Keratinocyte (primary cell): ENCODE measurements around the gene PPM1A. TPM values are rescaled to one million over a fixed set of nuclear protein-coding genes. Genes with fewer than 3 reads are reported as not detected.

Experiments
- DNase-seq: peaks from one replicate; pipeline ENCODE4 v3.0.0-alpha.2; 2011; ENCODE audit warnings: low read depth, missing footprints, low spot score
- FAIRE-seq: peaks from 2 replicates; lab custom pipeline; 2011; peaks lifted over from hg19 to GRCh38; lab: Jason Lieb, UNC
- H2AFZ ChIP-seq: 2 replicates; pipeline ENCODE4 v1.6.0; 2012; ENCODE audit warnings: low read length, control low read depth, inconsistent platforms; ENCODE audit not compliant: control insufficient read depth
- H3K27ac ChIP-seq: 2 replicates; pipeline ENCODE4 v1.5.1; 2011; ENCODE audit warnings: low read length; ENCODE audit not compliant: control insufficient read depth, insufficient read depth
- H3K27me3 ChIP-seq: 3 replicates; pipeline ENCODE4 v1.6.0; 2011; ENCODE audit warnings: low read length; ENCODE audit not compliant: control insufficient read depth, insufficient read depth; ENCODE audit errors: extremely low read depth
- H3K36me3 ChIP-seq, 2 experiments: 2 replicates in 1 of 2; 3 replicates in 1 of 2; pipeline ENCODE4 v1.5.1; 2011; ENCODE audit warnings: low read length in 2 of 2, mild to moderate bottlenecking in 1 of 2; ENCODE audit not compliant: control insufficient read depth in 2 of 2, insufficient read depth in 2 of 2; ENCODE audit errors: extremely low read depth in 1 of 2
- H3K4me1 ChIP-seq: 3 replicates; pipeline ENCODE4 v1.5.1; 2011; ENCODE audit warnings: low read length; ENCODE audit not compliant: control insufficient read depth, insufficient read depth; ENCODE audit errors: extremely low read depth
- H3K4me2 ChIP-seq: 3 replicates; pipeline ENCODE4 v1.6.0; 2011; ENCODE audit warnings: low read depth, low read length; ENCODE audit not compliant: control insufficient read depth, insufficient read depth; ENCODE audit errors: extremely low read depth
- H3K4me3 ChIP-seq, 3 experiments: fragments of 200-600 bp in 1 of 3; sonication (generic) in 1 of 3; 2 replicates in 2 of 3; 3 replicates in 1 of 3; pipeline ENCODE4 v1.5.1; 2011 to 2016; ENCODE audit warnings: low read length in 3 of 3, mild to moderate bottlenecking in 3 of 3, control low read depth in 2 of 3, inconsistent platforms in 1 of 3, low read depth in 1 of 3, mixed read lengths in 1 of 3, mixed run types in 1 of 3, moderate library complexity in 1 of 3; ENCODE audit not compliant: control insufficient read depth in 2 of 3, insufficient read depth in 2 of 3; ENCODE audit errors: extremely low read depth in 1 of 3
- H3K79me2 ChIP-seq: 2 replicates; pipeline ENCODE4 v1.6.0; 2012; ENCODE audit warnings: low read length; ENCODE audit not compliant: control insufficient read depth, insufficient read depth
- H3K9ac ChIP-seq: 3 replicates; pipeline ENCODE4 v1.6.0; 2011; ENCODE audit warnings: low read length; ENCODE audit not compliant: control insufficient read depth, insufficient read depth; ENCODE audit errors: extremely low read depth
- H3K9me1 ChIP-seq: 3 replicates; pipeline ENCODE4 v1.6.0; 2011; ENCODE audit warnings: low read length; ENCODE audit not compliant: control insufficient read depth, insufficient read depth; ENCODE audit errors: extremely low read depth
- H3K9me3 ChIP-seq: 2 replicates; pipeline ENCODE4 v1.5.1; 2012; ENCODE audit warnings: low read depth, low read length; ENCODE audit not compliant: control insufficient read depth
- H4K20me1 ChIP-seq: 3 replicates; pipeline ENCODE4 v1.6.0; 2011; ENCODE audit warnings: low read length; ENCODE audit not compliant: control insufficient read depth, insufficient read depth; ENCODE audit errors: extremely low read depth
- EZH2 ChIP-seq: IDR thresholded peaks from one replicate; pipeline ENCODE4 v1.6.1; 2012; ENCODE audit warnings: inconsistent platforms, mild to moderate bottlenecking, low read length, moderate library complexity
- dilution Hi-C: fragments of 300-500 bp; cut with MboI; formaldehyde crosslinking; loops from one replicate; pipeline ENCODE4 v1.7.0; 2020; ENCODE audit warnings: low sequenced_read_pairs; ENCODE audit not compliant: extremely low pct_ligation_motif_present
- polyA plus RNA-seq, 5 experiments: library from polyadenylated mRNA; depleted of rRNA in 3 of 5; stranded (reverse) in 3 of 5; stranded (forward) in 1 of 5; unstranded in 1 of 5; fragments of >200 nt; gene quantifications; 1 replicate in 1 of 5; 2 replicates in 3 of 5; 3 replicates in 1 of 5; pipeline versions ENCODE4 v1.2.1 to v1.2.3, GENCODE V29; 2011 to 2012; ENCODE audit warnings: missing spikeins in 2 of 5, low read depth in 1 of 5, low replicate concordance in 1 of 5
- TF ChIP-seq, protein P1 (sequence below), 3 experiments: IDR thresholded peaks in 1 of 3; conservative IDR thresholded peaks in 1 of 3; optimal IDR thresholded peaks in 1 of 3; 2 replicates in 2 of 3; 3 replicates in 1 of 3; pipeline versions ENCODE3 to v1.5.1; 2011; ENCODE audit warnings: low read length in 3 of 3, mild to moderate bottlenecking in 3 of 3, moderate library complexity in 2 of 3, control low read depth in 1 of 3, inconsistent platforms in 1 of 3; ENCODE audit not compliant: insufficient read depth in 2 of 3; ENCODE audit errors: extremely low read depth in 1 of 3

The PPM1A gene
- polyA plus RNA-seq, 1 donor (not counting 4 experiments of a cell fraction or from before 2014, with no cell fraction given) = 44.5 TPM

DNA sequence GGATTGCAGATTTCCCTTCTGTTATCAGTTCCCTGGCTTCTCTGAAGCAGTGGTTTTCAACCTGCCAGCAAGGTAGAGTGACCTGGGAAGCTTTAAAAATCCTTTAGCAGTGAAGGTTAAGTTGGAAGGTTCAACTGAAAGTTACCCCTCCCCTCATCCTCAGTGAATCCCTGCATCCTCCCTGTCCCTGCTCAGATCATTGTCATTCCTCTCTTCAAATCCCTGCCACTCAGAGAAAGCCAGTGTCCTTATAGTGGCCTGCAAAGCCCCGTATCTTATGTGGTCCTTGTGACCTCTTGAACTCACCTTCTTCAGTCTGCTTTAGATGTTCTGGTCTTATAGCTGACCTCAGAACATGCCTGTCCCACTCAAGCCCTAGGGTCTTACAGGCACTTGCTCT is 53.6 kb downstream of the PPM1A start:
- no peak for DNase-seq
- dilution Hi-C loops = no loop called here

DNA sequence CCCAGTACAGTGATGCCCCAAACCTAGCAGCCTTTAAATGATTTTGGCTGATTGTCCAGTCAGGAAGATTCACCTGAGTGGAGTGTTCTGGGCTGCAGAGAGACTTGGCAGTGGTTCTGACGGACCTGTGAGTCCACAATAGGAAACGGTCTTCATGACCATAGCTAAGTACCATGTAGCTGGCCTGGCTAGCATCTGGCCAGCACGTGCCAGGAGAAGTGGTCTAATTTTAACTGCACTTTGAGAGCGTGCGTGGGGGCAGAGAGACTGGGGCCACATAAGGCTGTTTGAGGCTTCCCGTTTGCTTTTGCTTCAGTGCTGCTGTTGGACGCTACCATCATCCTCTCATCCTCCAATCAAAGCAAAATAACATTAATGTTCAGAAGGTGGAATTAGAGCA is 54.7 kb downstream of the PPM1A start:
- DNase-seq (no peak), FAIRE-seq (no peak)
- Histone ChIP-seq H3K27ac (no peak overlapping the region), H2AFZ (no peak overlapping the region), H3K9ac (no peak overlapping the region), H3K36me3 (no peaks in the 10 kb centered on the region), H3K4me3 (no peak overlapping the region), H3K27me3 (no peaks in the 10 kb centered on the region), H3K9me1 (no peaks in the 10 kb centered on the region), H4K20me1 (no peaks in the 10 kb centered on the region), H3K79me2 (no peaks in the 10 kb centered on the region), H3K4me2 (no peak overlapping the region), H3K9me3 (no peaks in the 10 kb centered on the region), H3K4me1 (no peaks in the 10 kb centered on the region)
- dilution Hi-C loops = no loop called here
- TF ChIP-seq, protein P1, sequence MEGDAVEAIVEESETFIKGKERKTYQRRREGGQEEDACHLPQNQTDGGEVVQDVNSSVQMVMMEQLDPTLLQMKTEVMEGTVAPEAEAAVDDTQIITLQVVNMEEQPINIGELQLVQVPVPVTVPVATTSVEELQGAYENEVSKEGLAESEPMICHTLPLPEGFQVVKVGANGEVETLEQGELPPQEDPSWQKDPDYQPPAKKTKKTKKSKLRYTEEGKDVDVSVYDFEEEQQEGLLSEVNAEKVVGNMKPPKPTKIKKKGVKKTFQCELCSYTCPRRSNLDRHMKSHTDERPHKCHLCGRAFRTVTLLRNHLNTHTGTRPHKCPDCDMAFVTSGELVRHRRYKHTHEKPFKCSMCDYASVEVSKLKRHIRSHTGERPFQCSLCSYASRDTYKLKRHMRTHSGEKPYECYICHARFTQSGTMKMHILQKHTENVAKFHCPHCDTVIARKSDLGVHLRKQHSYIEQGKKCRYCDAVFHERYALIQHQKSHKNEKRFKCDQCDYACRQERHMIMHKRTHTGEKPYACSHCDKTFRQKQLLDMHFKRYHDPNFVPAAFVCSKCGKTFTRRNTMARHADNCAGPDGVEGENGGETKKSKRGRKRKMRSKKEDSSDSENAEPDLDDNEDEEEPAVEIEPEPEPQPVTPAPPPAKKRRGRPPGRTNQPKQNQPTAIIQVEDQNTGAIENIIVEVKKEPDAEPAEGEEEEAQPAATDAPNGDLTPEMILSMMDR (optimal IDR thresholded peaks at IDR 0.05 in 1 of 3, IDR thresholded peaks at IDR 0.05 in 1 of 3, conservative IDR thresholded peaks at IDR 0.05 in 1 of 3; ENCODE audit: extremely low read depth in 1 of 3, insufficient read depth in 2 of 3, low read length in 3 of 3) = no peak
- TF ChIP-seq EZH2 = no peak

More for the DNA sequence above, 53.6 kb downstream of the PPM1A start:
- H3K9ac ChIP-seq = no peak overlapping the region
- no peaks in the 10 kb centered on the region for H3K79me2 ChIP-seq
- H2AFZ ChIP-seq = no peak overlapping the region
- no peaks in the 10 kb centered on the region for H3K9me1 ChIP-seq
- no peak overlapping the region for H3K4me3 ChIP-seq
- no peak for TF ChIP-seq EZH2
- TF ChIP-seq, protein P1 (optimal IDR thresholded peaks at IDR 0.05 in 1 of 3, IDR thresholded peaks at IDR 0.05 in 1 of 3, conservative IDR thresholded peaks at IDR 0.05 in 1 of 3; ENCODE audit: extremely low read depth in 1 of 3, insufficient read depth in 2 of 3, low read length in 3 of 3) = no peak
- H3K36me3 ChIP-seq = no peaks in the 10 kb centered on the region
- no peaks in the 10 kb centered on the region for H3K4me1 ChIP-seq
- no peaks in the 10 kb centered on the region for H3K9me3 ChIP-seq
- no peak overlapping the region for H3K4me2 ChIP-seq
- no peak overlapping the region for H3K27ac ChIP-seq
- no peaks in the 10 kb centered on the region for H3K27me3 ChIP-seq
- H4K20me1 ChIP-seq = no peaks in the 10 kb centered on the region
- FAIRE-seq = no peak
